ENCODE results near the gene PARP9.

DNA sequence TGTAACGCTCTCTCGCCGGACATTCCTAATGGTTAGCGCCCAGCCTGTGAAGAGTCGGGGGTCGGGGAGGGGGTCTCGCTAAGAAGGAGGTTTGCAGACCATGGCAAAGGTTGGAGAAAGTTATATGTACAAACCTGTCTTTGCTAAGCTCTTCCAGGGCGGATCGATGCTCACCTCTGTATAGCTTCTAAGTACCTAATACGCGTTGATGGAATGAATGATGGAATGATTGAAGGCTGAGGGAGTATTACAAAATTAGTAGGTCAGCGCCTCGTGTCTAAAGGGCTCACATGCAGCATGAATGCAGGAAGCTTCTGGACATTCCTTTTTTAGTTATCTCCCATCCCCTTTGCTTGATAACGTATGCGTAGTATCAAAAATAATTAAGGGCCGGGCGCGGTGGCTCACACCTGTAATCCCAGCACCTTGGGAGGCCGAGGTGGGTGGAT lies 49.1 kb downstream of the PARP9 start:
- TF ChIP-seq EZH2 (IDR thresholded peaks at IDR 0.05; ENCODE audit: borderline replicate concordance, low read length): no peak
- TF ChIP-seq, protein P1, sequence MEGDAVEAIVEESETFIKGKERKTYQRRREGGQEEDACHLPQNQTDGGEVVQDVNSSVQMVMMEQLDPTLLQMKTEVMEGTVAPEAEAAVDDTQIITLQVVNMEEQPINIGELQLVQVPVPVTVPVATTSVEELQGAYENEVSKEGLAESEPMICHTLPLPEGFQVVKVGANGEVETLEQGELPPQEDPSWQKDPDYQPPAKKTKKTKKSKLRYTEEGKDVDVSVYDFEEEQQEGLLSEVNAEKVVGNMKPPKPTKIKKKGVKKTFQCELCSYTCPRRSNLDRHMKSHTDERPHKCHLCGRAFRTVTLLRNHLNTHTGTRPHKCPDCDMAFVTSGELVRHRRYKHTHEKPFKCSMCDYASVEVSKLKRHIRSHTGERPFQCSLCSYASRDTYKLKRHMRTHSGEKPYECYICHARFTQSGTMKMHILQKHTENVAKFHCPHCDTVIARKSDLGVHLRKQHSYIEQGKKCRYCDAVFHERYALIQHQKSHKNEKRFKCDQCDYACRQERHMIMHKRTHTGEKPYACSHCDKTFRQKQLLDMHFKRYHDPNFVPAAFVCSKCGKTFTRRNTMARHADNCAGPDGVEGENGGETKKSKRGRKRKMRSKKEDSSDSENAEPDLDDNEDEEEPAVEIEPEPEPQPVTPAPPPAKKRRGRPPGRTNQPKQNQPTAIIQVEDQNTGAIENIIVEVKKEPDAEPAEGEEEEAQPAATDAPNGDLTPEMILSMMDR (IDR thresholded peaks at IDR 0.05; ENCODE audit: low read length): no peak

Data from OCI-LY1 (cell line).